Measurements from ENCODE around the gene IRF2. TPM values are rescaled to one million over a fixed set of nuclear protein-coding genes. Genes with fewer than 3 reads are reported as not detected.

The IRF2 gene
- polyA plus RNA-seq (2011; rRNA removed) = 28.3 and 28.7 TPM in 2 replicates
- 17.4 and 23.1 TPM in 2 replicates for polyA minus RNA-seq (2011; rRNA and poly(A)+ RNA removed)

GRCh38 chr4:184474263-184475095 lies at the start of gene IRF2:
IRF2 (minus strand) TSS chr4:184474550; CDS start chr4:184429064, 45,486 bp downstream.
- TF ChIP-seq CTCF (IDR thresholded peaks at IDR 0.05; ENCODE audit: insufficient read depth, low read depth, low read length) = no peak
- CTCF ChIA-PET = interaction anchor here (0.7 kb wide), 1 partner anchor 73 kb away, joined by 3 read pairs; no protein-coding TSS in a partner anchor

GRCh38 chr4:184515606-184516005 lies 41.3 kb upstream of the IRF2 start:
- ChIA-PET CTCF (interaction anchor here (1.4 kb wide), 1 partner anchor 10 kb away, joined by 5 read pairs; no protein-coding TSS in a partner anchor), POLR2A (no interaction called here)
- DNase-seq (ENCODE audit: low read depth) = no peak
- H3K27me3 ChIP-seq (ENCODE audit: control insufficient read depth, insufficient read depth, low read length) = peaks cover 1% of the 10 kb centered on the region; the same call in 1 of the 2 replicates
- no peaks in the 10 kb centered on the region for H3K36me3 ChIP-seq (ENCODE audit: control insufficient read depth, insufficient read depth, low read length)
- no peak overlapping the region for H3K4me3 ChIP-seq (ENCODE audit: low read depth, low read length)
- no peak for TF ChIP-seq CTCF (IDR thresholded peaks at IDR 0.05; ENCODE audit: insufficient read depth, low read depth, low read length)

More at GRCh38 chr4:184474263-184475095, at the start of gene IRF2:
- DNase-seq (ENCODE audit: low read depth) = peak; percentile 83
- POLR2A ChIA-PET = interaction anchor here (0.9 to 1.5 kb wide), 2 partner anchors 63 to 167 kb away, joined by 4 read pairs; no protein-coding TSS in a partner anchor
- no peaks in the 10 kb centered on the region for H3K36me3 ChIP-seq (ENCODE audit: control insufficient read depth, insufficient read depth, low read length)
- no peaks in the 10 kb centered on the region for H3K27me3 ChIP-seq (ENCODE audit: control insufficient read depth, insufficient read depth, low read length)
- peak within 1 kb of the TSS; percentile 95 for H3K4me3 ChIP-seq (ENCODE audit: low read depth, low read length)

GRCh38 chr4:184514121-184514988 lies 40.0 kb upstream of the IRF2 start:
- H3K36me3 ChIP-seq (ENCODE audit: control insufficient read depth, insufficient read depth, low read length) = no peaks in the 10 kb centered on the region
- POLR2A ChIA-PET = interaction anchor here (0.6 to 1.1 kb wide), 2 partner anchors 23 to 61 kb away, joined by 3 read pairs; no protein-coding TSS in a partner anchor
- H3K4me3 ChIP-seq (ENCODE audit: low read depth, low read length) = no peak overlapping the region
- peak; percentile 40 for DNase-seq (ENCODE audit: low read depth)
- TF ChIP-seq CTCF (IDR thresholded peaks at IDR 0.05; ENCODE audit: insufficient read depth, low read depth, low read length) = no peak
- CTCF ChIA-PET = interaction anchor here (1.4 kb wide), 1 partner anchor 12 kb away, joined by 5 read pairs; no protein-coding TSS in a partner anchor
- peaks cover 1% of the 10 kb centered on the region; the same call in 1 of the 2 replicates for H3K27me3 ChIP-seq (ENCODE audit: control insufficient read depth, insufficient read depth, low read length)

GRCh38 chr4:184513802-184514120 lies 39.4 kb upstream of the IRF2 start:
- H3K27me3 ChIP-seq (ENCODE audit: control insufficient read depth, insufficient read depth, low read length) = peaks cover 1% of the 10 kb centered on the region; the same call in 1 of the 2 replicates
- no peak overlapping the region for H3K4me3 ChIP-seq (ENCODE audit: low read depth, low read length)
- no peaks in the 10 kb centered on the region for H3K36me3 ChIP-seq (ENCODE audit: control insufficient read depth, insufficient read depth, low read length)
- no peak for DNase-seq (ENCODE audit: low read depth)
- ChIA-PET POLR2A (interaction anchor here (0.6 to 1.1 kb wide), 2 partner anchors 24 to 61 kb away, joined by 3 read pairs; no protein-coding TSS in a partner anchor), CTCF (no interaction called here)
- TF ChIP-seq CTCF (IDR thresholded peaks at IDR 0.05; ENCODE audit: insufficient read depth, low read depth, low read length) = no peak

Measured in BJ (cell line).